BJ (cell line): Measurements from ENCODE around the gene SH3GL2. TPM values are rescaled to one million over a fixed set of nuclear protein-coding genes. Genes with fewer than 3 reads are reported as not detected.

Source experiments
- CTCF ChIA-PET: fragments of 350-600 bp; formaldehyde crosslinking; extraction: SDS; loops from one replicate; lab custom pipeline; 2021; ENCODE audit warnings: antibody characterized with exemption, inconsistent platforms; lab: Yijun Ruan, JAX
- POLR2A ChIA-PET: fragments of 300-600 bp; sonication (Branson Sonifier 250); formaldehyde crosslinking; extraction: SDS; loops from one replicate; lab custom pipeline; 2021; ENCODE audit warnings: antibody characterized with exemption; lab: Charles Lee
- DNase-seq: peaks from one replicate; pipeline ENCODE4 v3.0.0-alpha.2; 2011; ENCODE audit warnings: low read depth
- H3K27me3 ChIP-seq: 2 replicates; pipeline ENCODE4 v1.6.0; 2011; ENCODE audit warnings: low read length; ENCODE audit not compliant: control insufficient read depth, insufficient read depth
- H3K36me3 ChIP-seq: 2 replicates; pipeline ENCODE4 v1.5.1; 2011; ENCODE audit warnings: low read length; ENCODE audit not compliant: control insufficient read depth, insufficient read depth
- H3K4me3 ChIP-seq: 2 replicates; pipeline ENCODE4 v1.5.1; 2011; ENCODE audit warnings: low read depth, mild to moderate bottlenecking, control low read depth, low read length
- CTCF ChIP-seq: IDR thresholded peaks from 2 replicates; pipeline ENCODE4 v1.5.1; 2011; ENCODE audit warnings: low read depth, mild to moderate bottlenecking, control low read depth, inconsistent platforms, low read length, moderate library complexity; ENCODE audit not compliant: insufficient read depth
- polyA plus RNA-seq: library from polyadenylated mRNA; depleted of rRNA; stranded (reverse); fragments of >200 nt; gene quantifications from 2 replicates; pipeline ENCODE4 v1.2.3, GENCODE V29; 2011

The SH3GL2 gene
- polyA plus RNA-seq, 1 experiment: 1.7 TPM

DNA sequence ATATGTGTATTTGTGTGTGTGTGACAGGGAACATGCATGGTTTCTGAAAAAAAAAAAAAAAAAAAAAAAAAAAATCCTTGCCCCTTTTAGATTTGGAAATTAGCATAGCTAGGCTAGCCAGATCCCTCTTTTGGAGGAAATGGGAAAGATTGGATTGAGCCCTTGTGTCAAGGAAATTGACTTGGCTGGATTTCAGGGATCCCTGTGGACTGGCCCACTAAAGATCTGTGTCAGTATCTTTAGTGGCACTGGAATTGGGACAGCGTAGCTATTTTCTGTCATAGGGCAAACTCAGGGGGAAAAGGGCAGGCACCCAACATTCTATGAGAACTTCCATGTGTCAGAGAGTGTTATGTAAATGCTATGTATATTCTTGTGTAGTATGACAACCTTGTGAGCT lies 35.4 kb downstream of the SH3GL2 start:
- no peak overlapping the region for H3K4me3 ChIP-seq
- ChIA-PET POLR2A (no interaction called here), CTCF (interaction anchor here (1.3 kb wide), 1 partner anchor 9 kb away, joined by 5 read pairs; no protein-coding TSS in a partner anchor)
- DNase-seq: no peak
- H3K27me3 ChIP-seq: no peaks in the 10 kb centered on the region
- TF ChIP-seq CTCF: no peak
- H3K36me3 ChIP-seq: no peaks in the 10 kb centered on the region

DNA sequence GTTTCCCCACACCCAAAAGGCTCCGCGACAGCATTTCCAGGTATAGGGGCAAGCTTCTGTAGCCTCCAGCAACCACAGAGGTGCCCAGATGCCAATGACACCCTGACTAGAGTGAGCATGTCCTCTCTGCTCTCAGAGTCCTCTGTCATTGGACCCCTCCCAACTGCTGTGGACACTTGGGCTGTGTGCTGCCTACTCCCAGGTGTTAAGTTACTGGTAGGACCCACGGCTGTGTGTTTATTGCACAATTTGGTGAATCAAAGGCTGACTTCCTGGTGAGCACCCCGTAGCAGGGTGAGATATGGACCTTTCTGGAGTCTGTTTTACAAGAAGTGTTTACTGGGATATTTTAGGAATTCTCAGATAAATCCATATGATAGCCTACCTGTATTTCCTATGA lies 36.0 kb downstream of the SH3GL2 start:
- Histone ChIP-seq H3K27me3 (no peaks in the 10 kb centered on the region), H3K4me3 (no peak overlapping the region), H3K36me3 (no peaks in the 10 kb centered on the region)
- DNase-seq: no peak
- ChIA-PET POLR2A (no interaction called here), CTCF (no interaction called here)
- no peak for TF ChIP-seq CTCF

GRCh38 chr9:17622141-17622540 lies 43.3 kb downstream of the SH3GL2 start:
- Histone ChIP-seq H3K27me3 (no peaks in the 10 kb centered on the region), H3K36me3 (no peaks in the 10 kb centered on the region), H3K4me3 (no peak overlapping the region)
- POLR2A ChIA-PET: no interaction called here
- no peak for DNase-seq
- TF ChIP-seq CTCF: no peak
- CTCF ChIA-PET: no interaction called here

DNA sequence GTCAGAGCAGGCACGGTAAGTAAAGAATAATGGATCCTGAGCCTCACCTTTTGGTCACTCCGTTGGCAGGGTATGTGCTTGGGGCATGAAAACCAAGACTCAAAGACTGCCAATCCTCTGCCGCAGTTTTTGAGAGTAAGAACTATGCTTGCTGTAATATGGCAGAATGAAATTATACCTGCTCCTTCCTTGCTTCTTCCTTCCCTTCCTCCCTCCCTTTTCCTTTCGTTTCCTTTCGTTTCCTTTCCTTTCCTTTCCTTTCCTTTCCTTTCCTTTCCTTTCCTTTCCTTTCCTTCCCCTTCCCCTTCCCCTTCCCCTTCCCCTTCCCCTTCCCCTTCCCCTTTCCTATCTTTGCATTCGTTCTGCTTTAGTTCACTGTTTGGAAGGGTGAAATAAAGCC lies 43.9 kb downstream of the SH3GL2 start:
- ChIA-PET POLR2A (no interaction called here), CTCF (no interaction called here)
- no peak for DNase-seq
- Histone ChIP-seq H3K27me3 (no peaks in the 10 kb centered on the region), H3K4me3 (no peak overlapping the region), H3K36me3 (no peaks in the 10 kb centered on the region)
- TF ChIP-seq CTCF: no peak

GRCh38 chr9:17623965-17624364 lies 45.1 kb downstream of the SH3GL2 start:
- ChIA-PET POLR2A (no interaction called here), CTCF (no interaction called here)
- Histone ChIP-seq H3K36me3 (no peaks in the 10 kb centered on the region), H3K27me3 (no peaks in the 10 kb centered on the region), H3K4me3 (no peak overlapping the region)
- TF ChIP-seq CTCF: no peak
- no peak for DNase-seq
